SIG-M5 (cell line): ENCODE results near the gene SEC14L2.
"Not testable (repeated sequence)": the region's sequence is repeated elsewhere in the genome, so short reads cannot be mapped to it uniquely, and the experiment has no call there.

Experiments
- DNase-seq: peaks from one replicate; lab custom pipeline; 2025; lab: John Stamatoyannopoulos, UW

The SEC14L2 gene

GRCh38 chr22:30426388-30427353, 29.9 kb downstream of the SEC14L2 start:
- no peak for DNase-seq

- no peak for DNase-seq
Observed at GRCh38 chr22:30427871-30428270, 31.1 kb downstream of the SEC14L2 start.

GRCh38 chr22:30429887-30430286, 33.1 kb downstream of the SEC14L2 start:
- DNase-seq = no peak

- no peak for DNase-seq
Observed at GRCh38 chr22:30430933-30431332, 34.1 kb downstream of the SEC14L2 start.

GRCh38 chr22:30432096-30432495, 35.3 kb downstream of the SEC14L2 start:
- DNase-seq = no peak

GRCh38 chr22:30432520-30432919, 35.7 kb downstream of the SEC14L2 start:
- no peak for DNase-seq

- DNase-seq = no peak
Observed at GRCh38 chr22:30433227-30433626, 36.4 kb downstream of the SEC14L2 start.

GRCh38 chr22:30433773-30434172, 37.0 kb downstream of the SEC14L2 start:
- DNase-seq = no peak

- no peak for DNase-seq
Observed at GRCh38 chr22:30434843-30435242, 38.0 kb downstream of the SEC14L2 start.

- no peak for DNase-seq
Observed at GRCh38 chr22:30435674-30436126, 38.9 kb downstream of the SEC14L2 start.

- no peak for DNase-seq
Observed at GRCh38 chr22:30436196-30436595, 39.4 kb downstream of the SEC14L2 start.

GRCh38 chr22:30438559-30438958, 41.7 kb downstream of the SEC14L2 start:
- DNase-seq = no peak

GRCh38 chr22:30439226-30439625, 42.4 kb downstream of the SEC14L2 start:
- DNase-seq = no peak

- DNase-seq = no peak
Observed at GRCh38 chr22:30439836-30440235, 43.0 kb downstream of the SEC14L2 start.

- no peak for DNase-seq
Observed at GRCh38 chr22:30441088-30441487, 44.3 kb downstream of the SEC14L2 start.

- no peak for DNase-seq
Observed at GRCh38 chr22:30444632-30445437, 48.0 kb downstream of the SEC14L2 start.

- no peak for DNase-seq
Observed at GRCh38 chr22:30445438-30446145, 48.8 kb downstream of the SEC14L2 start.

GRCh38 chr22:30447656-30448055, 50.8 kb downstream of the SEC14L2 start:
- no peak for DNase-seq

GRCh38 chr22:30451488-30451887, 54.7 kb downstream of the SEC14L2 start:
- DNase-seq = not testable (repeated sequence)

- no peak for DNase-seq
Observed at GRCh38 chr22:30452861-30453260, 56.0 kb downstream of the SEC14L2 start.

GRCh38 chr22:30453731-30454510, 57.1 kb downstream of the SEC14L2 start:
- no peak for DNase-seq
